Adrenal gland (tissue), 12 donors: ENCODE measurements around the gene TFG. TPM values are rescaled to one million over a fixed set of nuclear protein-coding genes. Genes with fewer than 3 reads are reported as not detected.

Experiments used
- DNase-seq, 7 donors: peaks; one replicate each; pipeline ENCODE4 v3.0.0-alpha.2; 2019 to 2020
- H3K27ac ChIP-seq, 5 donors: fragments of 200-600 bp; sonication (generic) in 4 of 5; 1 replicate in 3 of 5; 2 replicates in 2 of 5; pipeline versions ENCODE4 v1.5.1 to v1.8.0; 2016 to 2020; ENCODE audit warnings: mild to moderate bottlenecking in 1 of 5
- H3K27me3 ChIP-seq: fragments of 200-600 bp; 2 replicates; pipeline ENCODE4 v1.8.0; 2021
- H3K36me3 ChIP-seq, 2 donors: fragments of 200-600 bp; replicated peaks in 1 of 2; 1 replicate in 1 of 2; 2 replicates in 1 of 2; pipeline versions ENCODE4 v1.5.1 to v1.8.0; 2018 to 2022
- H3K4me1 ChIP-seq, 2 donors: fragments of 200-600 bp; replicated peaks in 1 of 2; 1 replicate in 1 of 2; 2 replicates in 1 of 2; pipeline versions ENCODE4 v1.5.1 to v1.8.0; 2018 to 2021
- H3K4me3 ChIP-seq, 4 donors: fragments of 200-600 bp; sonication (generic) in 3 of 4; one replicate each; pipeline ENCODE4 v1.5.1; 2016 to 2018
- H3K9me3 ChIP-seq, 3 donors: fragments of 200-600 bp; sonication (generic) in 1 of 3; replicated peaks in 1 of 3; 1 replicate in 2 of 3; 2 replicates in 1 of 3; pipeline versions ENCODE4 v1.5.1 to v1.8.0; 2016 to 2021
- POLR2A ChIP-seq, 2 donors: fragments of 450-650 bp; IDR thresholded peaks; one replicate each; pipeline ENCODE4 v1.6.1; 2017; ENCODE audit warnings: antibody characterized with exemption in 2 of 2, mild to moderate bottlenecking in 2 of 2, moderate library complexity in 1 of 2
- WGBS, 4 donors: extraction: QIAGEN DNeasy Blood & Tissue Kit in 2 of 4; methylation state at CpG; one replicate each; pipeline versions ENCODE4 v1.1.5 to v1.1.7; 2013 to 2017; 5-methylcytosine and 5-hydroxymethylcytosine counted together
- intact Hi-C, 2 donors: fragments of 100-400 bp; cut with DNase I; formaldehyde crosslinking; loops; one replicate each; pipeline versions ENCODE4 v1.14.1 to v1.15.0; 2022 to 2023
- polyA plus RNA-seq, 3 donors: library from polyadenylated mRNA; stranded (reverse); fragments of 200-250 nt in 2 of 3; fragments of 350-450 nt in 1 of 3; fragmentation: Illumina TruSeq in 1 of 3; extraction: RNeasy Lipid Tissue Mini Kit (QIAGEN cat#74804) in 1 of 3; gene quantifications; one replicate each; pipeline ENCODE4 v1.2.3, GENCODE V29; 2013 to 2014
- total RNA-seq, 9 donors: library from RNA; depleted of rRNA in 4 of 9; stranded (reverse); fragments of >200 nt in 4 of 9; fragments of 120-200 nt in 1 of 9; fragmentation: NEBNext Ultra II Directional in 1 of 9; extraction: Animal tissue kit (Norgen Biotek cat#: 25700) in 1 of 9; gene quantifications; one replicate each; pipeline versions ENCODE4 v1.1.0 to v1.2.4, GENCODE V29; 2013 to 2023
- TF ChIP-seq, protein P1 (sequence below), 6 experiments: fragments of 450-650 bp in 4 of 6; fragments of 200-600 bp in 2 of 6; sonication (generic) in 1 of 6; IDR thresholded peaks; 1 replicate in 5 of 6; 2 replicates in 1 of 6; pipeline versions ENCODE4 v1.5.1 to v1.8.0; 2016 to 2021; ENCODE audit warnings: antibody characterized with exemption in 6 of 6, mild to moderate bottlenecking in 2 of 6, moderate library complexity in 1 of 6
- donor health status: healthy with polysubstance abuse.
- donor health status: Bipolar disorder and iron deficiency.
- donor health status: DM: yes; HTN: yes; CAD: no.
- donor health status: DM: no; HTN: no; CAD: no.
- donor health status: DM: no; HTN: no; CAD: no.
- donor health status: DM: yes; HTN: yes; CAD: no.

The TFG gene
- total and polyA plus RNA-seq, 12 donors: 51.1 to 268 (median 81.3) TPM

GRCh38 chr3:100754563-100755334 is 45.5 kb downstream of the TFG start:
- H3K9me3 ChIP-seq: no peaks in the 10 kb centered on the region
- H3K4me1 ChIP-seq: peaks cover 5 to 7% of the 10 kb centered on the region in 2 donors
- no peak overlapping the region for H3K4me3 ChIP-seq
- 76 to 87% (median 78%) methylated on average over 3 of the region's 3 CpGs for WGBS, 4 donors
- TF ChIP-seq, protein P1, sequence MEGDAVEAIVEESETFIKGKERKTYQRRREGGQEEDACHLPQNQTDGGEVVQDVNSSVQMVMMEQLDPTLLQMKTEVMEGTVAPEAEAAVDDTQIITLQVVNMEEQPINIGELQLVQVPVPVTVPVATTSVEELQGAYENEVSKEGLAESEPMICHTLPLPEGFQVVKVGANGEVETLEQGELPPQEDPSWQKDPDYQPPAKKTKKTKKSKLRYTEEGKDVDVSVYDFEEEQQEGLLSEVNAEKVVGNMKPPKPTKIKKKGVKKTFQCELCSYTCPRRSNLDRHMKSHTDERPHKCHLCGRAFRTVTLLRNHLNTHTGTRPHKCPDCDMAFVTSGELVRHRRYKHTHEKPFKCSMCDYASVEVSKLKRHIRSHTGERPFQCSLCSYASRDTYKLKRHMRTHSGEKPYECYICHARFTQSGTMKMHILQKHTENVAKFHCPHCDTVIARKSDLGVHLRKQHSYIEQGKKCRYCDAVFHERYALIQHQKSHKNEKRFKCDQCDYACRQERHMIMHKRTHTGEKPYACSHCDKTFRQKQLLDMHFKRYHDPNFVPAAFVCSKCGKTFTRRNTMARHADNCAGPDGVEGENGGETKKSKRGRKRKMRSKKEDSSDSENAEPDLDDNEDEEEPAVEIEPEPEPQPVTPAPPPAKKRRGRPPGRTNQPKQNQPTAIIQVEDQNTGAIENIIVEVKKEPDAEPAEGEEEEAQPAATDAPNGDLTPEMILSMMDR (IDR thresholded peaks at IDR 0.05): no peak
- no peak for TF ChIP-seq POLR2A (IDR thresholded peaks at IDR 0.05)
- intact Hi-C loops: no loop called here
- H3K27ac ChIP-seq: no peak overlapping the region
- DNase-seq: no peak
- no peaks in the 10 kb centered on the region for H3K27me3 ChIP-seq
- peaks cover 0 to 31% of the 10 kb centered on the region in 2 donors for H3K36me3 ChIP-seq

- DNase-seq: no peak
- no peak overlapping the region for H3K4me3 ChIP-seq
- WGBS, 4 donors: 49 to 61% (median 55%) methylated on average over 2 of the region's 2 CpGs
- TF ChIP-seq, protein P1 (IDR thresholded peaks at IDR 0.05): no peak
- no peak for TF ChIP-seq POLR2A (IDR thresholded peaks at IDR 0.05)
- peaks cover 5 to 7% of the 10 kb centered on the region in 2 donors for H3K4me1 ChIP-seq
- intact Hi-C loops: no loop called here
- H3K27me3 ChIP-seq: no peaks in the 10 kb centered on the region
- no peak overlapping the region for H3K27ac ChIP-seq
- peaks cover 0 to 14% of the 10 kb centered on the region in 2 donors for H3K36me3 ChIP-seq
- H3K9me3 ChIP-seq: no peaks in the 10 kb centered on the region
These were observed 47.1 kb downstream of the TFG start for GRCh38 chr3:100756441-100756840.

DNA sequence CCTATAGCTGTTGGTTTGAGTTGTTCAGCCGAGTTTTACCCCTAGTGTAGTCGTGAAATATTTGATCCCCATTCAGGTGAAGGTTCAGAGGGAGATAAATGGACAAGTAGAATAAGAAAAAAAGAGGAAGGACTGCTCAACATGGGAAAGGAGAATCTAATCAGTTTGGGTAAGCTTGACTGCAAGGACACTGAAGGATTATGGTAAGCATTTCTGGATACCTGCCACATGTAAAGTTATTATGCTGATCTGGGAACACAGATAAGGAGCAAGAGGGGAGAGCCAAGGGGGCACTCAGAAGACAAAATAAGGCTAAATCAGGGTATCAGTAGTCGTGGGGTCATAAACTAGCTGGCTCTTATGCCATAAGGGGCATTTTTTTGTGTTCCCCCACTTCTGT is 49.9 kb downstream of the TFG start:
- 43 to 67% (median 51%) methylated on average over 3 of the region's 3 CpGs for WGBS, 4 donors
- Histone ChIP-seq H3K4me1 (peaks cover 0 to 7% of the 10 kb centered on the region in 2 donors), H3K4me3 (no peak overlapping the region), H3K9me3 (no peaks in the 10 kb centered on the region), H3K27me3 (no peaks in the 10 kb centered on the region), H3K36me3 (no peaks in the 10 kb centered on the region), H3K27ac (no peak overlapping the region)
- no peak for TF ChIP-seq POLR2A (IDR thresholded peaks at IDR 0.05)
- TF ChIP-seq, protein P1 (IDR thresholded peaks at IDR 0.05): no peak
- intact Hi-C loops: no loop called here
- DNase-seq: no peak

DNA sequence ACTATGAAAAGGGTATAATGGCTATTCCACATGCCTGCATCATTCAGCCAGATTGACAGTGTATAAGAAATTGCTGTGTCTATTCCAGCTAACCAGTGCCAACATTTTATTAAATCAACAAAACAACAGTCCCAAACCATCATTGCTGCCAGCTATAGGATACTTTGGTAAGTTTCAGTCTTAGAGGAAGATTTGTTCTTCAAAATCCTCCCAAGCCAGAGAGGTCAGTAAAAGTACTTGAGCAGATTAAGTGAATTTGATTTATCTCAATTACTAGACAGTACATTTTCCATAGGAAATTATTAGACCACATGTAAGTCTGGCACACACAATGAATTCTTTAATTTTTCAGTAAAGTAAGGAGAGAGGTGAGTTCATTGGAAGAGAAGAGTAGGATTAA is 50.7 kb downstream of the TFG start:
- no peaks in the 10 kb centered on the region for H3K36me3 ChIP-seq
- H3K4me3 ChIP-seq: no peak overlapping the region
- DNase-seq: no peak
- no peaks in the 10 kb centered on the region for H3K27me3 ChIP-seq
- no peak overlapping the region for H3K27ac ChIP-seq
- H3K4me1 ChIP-seq: peaks cover 0 to 7% of the 10 kb centered on the region in 2 donors
- no peaks in the 10 kb centered on the region for H3K9me3 ChIP-seq
- no peak for TF ChIP-seq POLR2A (IDR thresholded peaks at IDR 0.05)
- TF ChIP-seq, protein P1 (IDR thresholded peaks at IDR 0.05): no peak
- intact Hi-C loops: no loop called here
